AG20443 (cell line): ENCODE results near the gene P2RX2.

Experiments
- DNase-seq: peaks from one replicate; pipeline ENCODE4 v3.0.0; 2012; ENCODE audit warnings: low spot score, mixed read lengths

P2RX2 gene

DNA sequence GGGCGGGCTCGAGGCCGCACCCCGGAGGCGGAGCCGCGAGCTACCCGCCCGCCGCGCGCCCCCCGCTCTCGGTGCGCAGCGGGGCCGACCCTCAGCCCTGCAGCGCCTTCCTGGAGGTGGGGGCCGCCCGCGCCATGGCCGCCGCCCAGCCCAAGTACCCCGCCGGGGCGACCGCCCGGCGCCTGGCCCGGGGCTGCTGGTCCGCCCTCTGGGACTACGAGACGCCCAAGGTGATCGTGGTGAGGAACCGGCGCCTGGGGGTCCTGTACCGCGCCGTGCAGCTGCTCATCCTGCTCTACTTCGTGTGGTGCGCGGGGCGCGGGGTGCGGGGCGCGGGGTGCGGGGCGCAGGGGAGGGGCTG is at the start of gene P2RX2:
P2RX2 (plus strand) TSS at position 94 of the 361 bp plus-strand sequence; CDS start at position 135, 41 bp downstream.
- DNase-seq: no peak

DNA sequence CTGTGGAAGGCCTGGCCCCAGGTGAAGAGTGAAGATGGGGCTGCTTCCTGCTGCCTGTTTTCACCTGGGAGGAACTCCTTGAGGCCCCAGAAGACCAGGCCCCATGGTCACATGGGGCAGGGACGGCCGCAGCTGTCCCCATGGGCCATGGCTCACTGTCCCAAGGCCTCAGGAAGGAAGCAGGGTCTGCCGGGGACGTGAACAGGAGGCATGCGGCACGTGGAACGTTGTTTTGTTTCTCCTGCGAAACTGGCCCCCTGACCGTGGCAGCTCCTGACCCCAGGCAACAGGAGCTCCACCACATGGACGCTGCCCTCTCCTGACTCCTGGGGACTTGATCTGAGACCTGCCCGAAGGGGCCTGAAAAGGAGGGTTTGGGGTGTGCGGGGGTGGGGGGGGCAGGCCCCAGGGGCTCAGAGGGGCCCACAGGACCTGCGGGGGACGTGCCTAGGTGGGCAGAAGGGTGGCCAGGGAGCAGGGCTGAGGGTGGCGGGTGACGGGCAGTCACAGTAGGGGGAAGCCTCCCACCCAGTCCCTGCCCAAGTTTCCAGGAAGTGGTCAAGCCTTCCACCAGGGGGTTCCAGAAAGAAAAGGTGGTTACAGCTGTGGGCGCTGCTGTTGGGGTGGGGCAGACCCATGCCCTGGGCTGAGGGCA is 49.6 kb upstream of the P2RX2 start:
- DNase-seq: no peak

GRCh38 chr12:132569856-132570480 is 48.6 kb upstream of the P2RX2 start:
- DNase-seq: no peak

DNA sequence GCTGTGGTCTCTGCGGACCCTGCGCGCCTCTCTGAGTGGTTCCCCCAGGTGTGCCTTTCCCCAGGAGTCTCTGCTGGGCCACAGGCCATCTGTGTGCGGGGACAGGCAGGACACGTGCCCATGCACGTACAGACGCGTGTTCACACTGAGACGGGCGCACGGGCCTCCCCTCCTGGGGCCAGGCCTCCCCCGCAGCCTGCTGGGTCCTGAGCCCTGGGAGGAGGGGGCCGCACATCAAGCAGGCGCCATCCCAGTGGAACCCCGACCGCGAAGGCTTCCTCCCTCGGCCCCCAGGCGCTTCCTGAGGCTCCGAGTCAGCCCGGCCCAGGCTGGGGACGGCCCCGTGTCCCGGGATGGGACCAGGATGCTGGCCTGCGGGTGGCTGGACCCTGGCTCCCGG is 47.9 kb upstream of the P2RX2 start:
- no peak for DNase-seq

- no peak for DNase-seq
These were observed 47.5 kb upstream of the P2RX2 start for GRCh38 chr12:132571051-132571450.

GRCh38 chr12:132571598-132571997 is 47.0 kb upstream of the P2RX2 start:
- DNase-seq: no peak

- DNase-seq: no peak
These were observed 46.5 kb upstream of the P2RX2 start for GRCh38 chr12:132572106-132572505.

DNA sequence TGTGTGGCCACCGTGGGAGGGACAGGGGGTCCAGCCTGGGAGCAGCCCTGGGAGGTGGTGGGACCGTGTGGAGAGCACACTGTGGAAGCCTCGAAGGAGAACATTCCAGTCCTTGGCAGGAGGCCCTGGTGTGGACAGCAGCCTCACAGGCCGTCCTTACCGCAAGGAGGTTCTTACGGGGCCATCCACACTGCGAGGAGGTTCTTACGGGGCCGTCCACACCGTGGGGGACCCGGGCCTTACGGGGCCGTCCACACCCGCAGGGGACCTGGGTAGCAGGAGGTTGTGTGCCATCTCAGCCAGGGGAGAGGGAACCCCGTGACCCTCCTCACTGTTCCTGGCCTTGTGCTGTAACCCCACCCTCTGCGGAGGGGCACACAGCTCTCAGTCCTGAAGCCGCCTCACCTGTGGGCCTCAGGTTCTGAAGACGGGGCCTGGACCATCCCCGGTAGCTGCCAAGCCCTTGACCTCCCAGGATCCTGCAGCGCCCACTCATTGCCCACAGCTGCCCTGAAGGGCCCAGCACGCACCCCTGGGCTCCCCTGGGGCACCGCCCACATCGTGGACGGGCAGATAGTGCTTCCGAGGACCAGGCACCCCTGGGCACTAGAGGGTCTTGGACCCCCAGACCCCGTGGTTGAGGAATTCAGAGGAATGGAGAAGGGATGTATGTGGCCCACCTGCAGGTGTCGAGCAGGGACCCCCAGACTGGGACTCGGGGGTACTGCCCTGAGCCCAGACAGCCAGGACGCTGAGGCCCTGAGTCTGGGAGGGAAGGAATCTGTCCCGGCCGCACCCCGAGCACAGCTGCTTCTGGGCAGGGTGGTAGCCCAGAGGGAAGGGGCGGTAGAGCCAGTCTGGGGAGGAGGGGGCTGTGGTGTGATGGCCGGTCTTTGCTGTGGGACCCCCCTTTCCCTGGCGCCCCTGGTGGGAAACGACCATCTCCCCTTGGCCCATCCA is 45.5 kb upstream of the P2RX2 start:
- no peak for DNase-seq

DNA sequence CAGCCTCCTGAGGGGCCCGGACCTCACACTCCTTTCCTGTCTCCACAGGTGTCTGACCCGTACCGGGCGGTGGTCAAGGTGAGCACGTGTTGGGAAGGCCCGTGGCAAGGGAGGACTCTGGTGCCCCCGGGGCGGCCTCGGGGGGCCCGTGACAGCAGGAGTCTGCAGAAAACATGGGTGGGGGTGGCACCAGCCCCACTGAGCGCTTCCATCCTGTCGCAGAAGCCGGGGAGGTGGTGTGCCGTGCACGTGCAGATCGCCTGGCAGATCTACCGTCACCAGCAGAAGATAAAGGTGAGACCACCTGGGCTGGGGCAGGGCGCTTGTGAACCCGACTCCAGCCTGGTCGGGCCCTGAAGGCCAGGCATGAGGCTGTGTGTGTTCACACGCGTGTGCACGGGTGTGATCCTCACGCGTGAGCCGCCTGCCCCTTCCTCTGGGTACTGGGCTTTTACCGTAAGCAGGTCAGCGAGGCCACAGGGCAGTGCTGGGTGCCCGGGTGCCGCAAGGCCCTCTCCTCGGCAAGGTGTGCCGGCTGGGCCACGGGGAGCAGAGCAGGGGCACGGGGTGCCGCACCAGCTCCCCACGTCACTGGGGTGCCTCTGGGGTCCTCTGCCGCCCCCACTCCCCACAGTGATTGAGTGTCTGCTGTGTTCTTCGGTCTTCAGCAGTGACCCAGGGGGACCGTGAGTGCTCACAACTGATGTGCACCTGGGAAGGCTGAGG is 44.1 kb upstream of the P2RX2 start:
- no peak for DNase-seq

- DNase-seq: no peak
These were observed 42.9 kb upstream of the P2RX2 start for GRCh38 chr12:132575661-132576060.

- no peak for DNase-seq
These were observed 41.9 kb upstream of the P2RX2 start for GRCh38 chr12:132576701-132577100.

- DNase-seq: no peak
These were observed 41.2 kb upstream of the P2RX2 start for GRCh38 chr12:132577191-132577920.

- DNase-seq: no peak
These were observed 40.5 kb upstream of the P2RX2 start for GRCh38 chr12:132578118-132578517.

GRCh38 chr12:132578826-132579225 is 39.8 kb upstream of the P2RX2 start:
- no peak for DNase-seq

DNA sequence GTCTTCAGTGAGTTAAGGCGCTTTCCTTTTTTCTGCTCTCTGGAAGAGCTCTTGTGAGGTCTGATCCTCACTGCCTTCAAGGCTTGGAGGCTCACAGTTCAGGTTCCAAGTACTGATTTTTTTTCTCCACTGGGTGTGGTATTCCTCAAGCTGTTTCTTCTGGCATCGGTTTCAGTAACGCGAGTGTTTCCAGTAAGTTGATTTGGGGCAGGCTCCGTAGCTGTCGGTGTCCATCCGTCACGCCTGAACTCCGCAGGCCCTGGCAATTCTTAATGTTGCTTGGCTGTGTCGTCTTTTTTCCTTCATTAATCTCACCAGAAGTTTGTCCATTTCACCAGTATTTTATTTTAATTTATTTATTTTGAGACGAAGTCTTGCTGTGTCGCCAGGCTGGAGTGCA is 38.8 kb upstream of the P2RX2 start:
- DNase-seq: no peak

GRCh38 chr12:132580701-132581292 is 37.8 kb upstream of the P2RX2 start:
- DNase-seq: no peak

- no peak for DNase-seq
These were observed 37.1 kb upstream of the P2RX2 start for GRCh38 chr12:132581348-132582057.

DNA sequence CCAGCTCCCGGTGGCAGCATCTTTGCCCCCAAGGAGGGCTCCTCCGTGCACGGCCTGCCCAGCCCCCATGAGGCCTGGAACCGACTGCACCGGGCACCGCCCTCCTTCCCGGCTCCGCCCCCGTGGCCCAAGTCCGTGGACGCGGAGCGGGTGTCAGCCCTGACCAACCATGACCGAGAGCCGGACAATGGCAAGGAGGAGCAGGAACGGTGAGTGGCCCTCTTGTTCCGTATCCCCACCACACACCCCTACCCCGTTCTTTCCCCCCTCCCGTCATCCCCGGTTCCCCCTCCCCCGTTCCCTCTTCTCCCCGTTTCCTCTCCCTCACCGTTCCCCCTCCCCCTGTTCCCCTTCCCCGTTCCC is 36.5 kb upstream of the P2RX2 start:
- DNase-seq: no peak

GRCh38 chr12:132582582-132583410 is 35.8 kb upstream of the P2RX2 start:
- no peak for DNase-seq

- DNase-seq: no peak
These were observed 35.2 kb upstream of the P2RX2 start for GRCh38 chr12:132583411-132583710.
